HK-2 (cell line): ENCODE results near the gene AKAP7.
"Not testable (repeated sequence)": the region's sequence is repeated elsewhere in the genome, so short reads cannot be mapped to it uniquely, and the experiment has no call there.

Experiments
- DNase-seq: peaks from one replicate; pipeline ENCODE4 v3.0.0-alpha.2; 2018; ENCODE audit not compliant: unreplicated experiment

AKAP7 gene

GRCh38 chr6:131135244-131136020, at the start of gene AKAP7:
TSS of gene AKAP7 (plus strand) at chr6:131135467. CDS start at chr6:131135764, 297 bp downstream.
- DNase-seq = peak; percentile 77

- not testable (repeated sequence) for DNase-seq
Measured at GRCh38 chr6:131090339-131090738, 44.9 kb upstream of the AKAP7 start.

- not testable (repeated sequence) for DNase-seq
Measured at GRCh38 chr6:131091944-131092343, 43.3 kb upstream of the AKAP7 start.

- no peak for DNase-seq
Measured at GRCh38 chr6:131093334-131093733, 41.9 kb upstream of the AKAP7 start.

- no peak for DNase-seq
Measured at GRCh38 chr6:131096786-131097185, 38.5 kb upstream of the AKAP7 start.

- no peak for DNase-seq
Measured at GRCh38 chr6:131101911-131102680, 33.2 kb upstream of the AKAP7 start.

- no peak for DNase-seq
Measured at GRCh38 chr6:131103296-131103695, 32.0 kb upstream of the AKAP7 start.

- no peak for DNase-seq
Measured at GRCh38 chr6:131103901-131104300, 31.4 kb upstream of the AKAP7 start.

GRCh38 chr6:131107151-131107550, 28.1 kb upstream of the AKAP7 start:
- no peak for DNase-seq

- no peak for DNase-seq
Measured at GRCh38 chr6:131112249-131112648, 23.0 kb upstream of the AKAP7 start.

- DNase-seq = no peak
Measured at GRCh38 chr6:131115651-131116050, 19.6 kb upstream of the AKAP7 start.

- DNase-seq = no peak
Measured at GRCh38 chr6:131116321-131116720, 18.9 kb upstream of the AKAP7 start.

GRCh38 chr6:131116755-131117360, 18.4 kb upstream of the AKAP7 start:
- no peak for DNase-seq

GRCh38 chr6:131117878-131118277, 17.4 kb upstream of the AKAP7 start:
- no peak for DNase-seq

- DNase-seq = no peak
Measured at GRCh38 chr6:131122007-131122406, 13.3 kb upstream of the AKAP7 start.

- no peak for DNase-seq
Measured at GRCh38 chr6:131122516-131122915, 12.8 kb upstream of the AKAP7 start.

GRCh38 chr6:131124336-131125071, 10.8 kb upstream of the AKAP7 start:
- no peak for DNase-seq

GRCh38 chr6:131125431-131125830, 9.8 kb upstream of the AKAP7 start:
- no peak for DNase-seq

- DNase-seq = no peak
Measured at GRCh38 chr6:131129689-131130553, 5.3 kb upstream of the AKAP7 start.

GRCh38 chr6:131130554-131130940, 4.7 kb upstream of the AKAP7 start:
- no peak for DNase-seq

GRCh38 chr6:131132360-131132759, 2.9 kb upstream of the AKAP7 start:
- no peak for DNase-seq
